Ishikawa (cell line): ENCODE results near the gene TMSB15C.

Source experiments
- CEBPB ChIP-seq: IDR thresholded peaks from 2 replicates; pipeline ENCODE4 v1.6.1; 2012
- CREB1 ChIP-seq: IDR thresholded peaks from 2 replicates; pipeline ENCODE4 v1.6.1; 2012; ENCODE audit warnings: low read depth
- EGR1 ChIP-seq: IDR thresholded peaks from 2 replicates; pipeline ENCODE4 v1.6.1; 2012
- NFIC ChIP-seq: IDR thresholded peaks from 2 replicates; pipeline ENCODE4 v1.6.1; 2012
- RAD21 ChIP-seq: IDR thresholded peaks from 2 replicates; pipeline ENCODE4 v1.6.1; 2012; ENCODE audit warnings: low read depth
- TAF1 ChIP-seq: IDR thresholded peaks from 2 replicates; pipeline ENCODE4 v1.6.1; 2012; ENCODE audit warnings: low read depth, mild to moderate bottlenecking
- USF1 ChIP-seq: IDR thresholded peaks from 2 replicates; pipeline ENCODE4 v1.6.1; 2012
- YY1 ChIP-seq: IDR thresholded peaks from 2 replicates; pipeline ENCODE4 v1.6.1; 2012; ENCODE audit warnings: low read depth

- TF ChIP-seq USF1 (no peak), TAF1 (no peak), YY1 (no peak), CREB1 (no peak), RAD21 (no peak), CEBPB (no peak), NFIC (no peak), EGR1 (no peak)
These were observed 8.7 kb upstream of the TMSB15C start for GRCh38 chrX:104084534-104085277.
